Measurements from ENCODE around the gene REN.

GRCh38 chr1:204169858-204170257 is 3.7 kb upstream of the REN start:
- TF ChIP-seq CTCF (conservative IDR thresholded peaks at IDR 0.05 in 1 of 2, IDR thresholded peaks at IDR 0.05 in 1 of 2; ENCODE audit: low read depth in 1 of 2, low read length in 2 of 2) (no peak), EZH2 (IDR thresholded peaks at IDR 0.05; ENCODE audit: low read length, missing control alignments) (no peak)
